ENCODE results near the gene SDCCAG8.

SDCCAG8 gene

DNA sequence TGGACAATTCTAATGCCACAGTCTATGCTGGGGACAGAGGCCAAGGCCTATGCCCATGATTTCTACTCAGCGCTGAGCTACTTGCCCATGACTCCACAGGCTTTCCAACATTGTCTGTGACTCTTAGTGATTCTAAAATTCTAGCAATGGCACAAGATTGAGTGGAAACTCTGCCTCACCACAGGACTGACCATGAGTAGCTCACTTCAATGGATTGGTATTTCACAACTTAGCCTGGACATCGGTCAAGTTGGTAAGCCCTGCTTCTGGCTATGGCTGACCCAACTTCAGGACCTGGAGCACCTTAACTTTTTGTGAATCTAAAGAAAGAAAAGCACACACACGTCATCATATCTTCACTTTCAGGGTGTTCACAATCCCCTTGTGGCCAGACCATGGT is 255.1 kb downstream of the SDCCAG8 start:
- DNase-seq, result no peak

GRCh38 chr1:243513726-243514491 is 258.1 kb downstream of the SDCCAG8 start:
- DNase-seq, result no peak

- no peak for DNase-seq
Observed at GRCh38 chr1:243514927-243515326, 259.1 kb downstream of the SDCCAG8 start.

GRCh38 chr1:243520831-243521230 is 265.0 kb downstream of the SDCCAG8 start:
- no peak for DNase-seq

GRCh38 chr1:243523766-243524165 is 267.9 kb downstream of the SDCCAG8 start:
- no peak for DNase-seq

GRCh38 chr1:243525085-243525487 is 269.2 kb downstream of the SDCCAG8 start:
- no peak for DNase-seq

- DNase-seq, result no peak
Observed at GRCh38 chr1:243526180-243526579, 270.3 kb downstream of the SDCCAG8 start.

- no peak for DNase-seq
Observed at GRCh38 chr1:243528459-243529121, 272.7 kb downstream of the SDCCAG8 start.

DNA sequence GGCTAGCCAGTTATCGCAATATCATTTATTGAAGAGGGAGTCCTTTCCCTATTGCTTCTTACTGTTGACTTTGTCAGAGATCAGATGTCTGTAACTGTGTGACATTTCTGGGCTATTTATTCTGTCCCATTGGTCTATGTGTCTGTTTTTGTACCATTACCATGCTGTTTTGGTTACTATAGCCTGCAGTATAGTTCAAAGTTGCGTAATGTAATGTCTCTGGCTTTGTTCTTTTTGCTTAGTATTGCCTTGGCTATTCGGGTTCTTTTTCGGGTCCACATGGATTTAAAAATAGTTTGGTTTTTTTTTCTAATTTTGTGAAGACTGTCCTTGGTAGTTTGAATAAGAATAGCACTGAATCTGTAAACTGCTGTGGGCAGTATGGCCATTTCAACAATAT is 273.7 kb downstream of the SDCCAG8 start:
- no peak for DNase-seq

DNA sequence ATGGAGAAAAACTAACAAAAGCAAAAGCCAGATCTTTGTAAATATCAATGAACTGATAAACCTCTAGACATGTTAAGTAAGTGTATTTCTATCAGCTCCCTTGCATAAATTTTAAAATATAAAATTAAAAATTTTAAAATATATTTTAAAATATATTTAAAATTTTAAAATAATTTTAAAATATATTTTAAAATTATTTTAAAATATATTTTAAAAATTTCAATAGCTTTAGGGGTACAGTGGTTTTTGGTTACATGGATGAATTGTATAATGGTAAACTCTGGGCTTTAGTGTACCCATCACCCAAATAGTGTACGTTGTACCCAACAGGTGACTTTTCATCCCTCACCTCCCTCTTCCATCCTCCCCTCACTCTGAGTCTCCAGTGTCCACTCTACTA is 279.2 kb downstream of the SDCCAG8 start:
- no peak for DNase-seq

DNA sequence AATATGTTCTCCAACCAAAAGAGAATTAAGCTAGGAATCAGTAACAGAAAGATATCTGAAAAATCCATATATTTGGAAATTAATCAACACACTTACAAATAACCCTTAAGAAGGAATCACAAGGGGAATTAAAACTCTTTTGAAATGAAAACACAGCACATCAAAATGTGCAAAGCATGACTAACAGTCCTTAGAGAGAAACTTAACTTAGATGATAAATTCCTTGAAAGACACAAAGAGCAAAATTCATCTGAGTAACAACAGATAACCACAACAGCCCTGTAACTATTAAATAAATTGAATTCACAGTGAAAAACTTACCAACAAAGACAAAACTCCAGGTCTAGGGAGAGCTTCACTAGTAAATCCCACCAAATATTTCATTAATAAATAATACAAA is 283.8 kb downstream of the SDCCAG8 start:
- DNase-seq, result no peak

DNA sequence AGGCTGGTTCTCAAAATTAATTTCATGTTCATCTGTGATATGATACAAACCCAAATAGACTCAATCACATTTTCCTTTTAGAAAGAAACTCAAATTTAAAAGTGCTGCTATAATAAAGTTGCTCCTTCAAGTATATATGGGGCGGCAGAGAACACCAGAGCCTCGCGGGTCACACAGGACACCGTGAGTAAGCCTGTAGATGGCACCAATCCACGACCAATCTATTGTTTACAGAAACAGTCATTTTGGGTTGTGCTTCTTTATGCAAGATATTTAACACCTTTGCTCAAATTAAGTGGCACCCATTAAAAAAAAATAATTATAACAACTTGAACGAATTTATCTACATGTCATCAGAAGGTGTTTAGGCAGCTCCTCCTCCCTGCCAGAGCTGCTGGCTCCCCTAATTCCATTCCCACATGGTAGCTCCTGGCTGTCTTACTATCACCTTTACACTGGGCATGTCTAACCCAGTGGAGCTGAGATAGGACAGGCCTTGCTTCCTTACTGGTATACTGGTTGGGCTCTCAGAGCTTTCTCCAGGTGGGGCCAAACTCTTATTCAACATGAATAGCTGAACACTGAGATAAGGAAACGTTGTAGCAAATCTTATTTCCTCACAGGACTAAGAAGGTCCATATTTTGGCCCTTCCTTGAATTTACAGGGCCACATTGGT is 287.0 kb downstream of the SDCCAG8 start:
- DNase-seq, result no peak

DNA sequence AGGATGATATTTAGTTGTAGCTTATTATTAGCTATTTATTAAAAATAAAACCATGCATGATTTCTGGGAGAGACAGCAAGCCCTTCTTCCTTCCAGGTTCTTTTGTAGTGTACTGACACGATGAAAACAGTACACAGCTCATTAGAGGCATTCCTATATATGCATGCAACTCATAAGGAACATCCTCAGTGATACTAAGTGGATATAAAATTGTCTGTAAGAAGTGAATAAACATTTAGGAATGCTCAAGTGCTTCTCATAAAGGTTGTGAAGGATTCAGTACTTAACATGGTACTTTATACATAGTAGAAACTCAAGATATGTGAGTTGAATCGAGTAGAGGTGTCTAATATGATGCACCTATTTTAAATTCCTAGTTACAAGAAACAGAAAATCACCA is 287.7 kb downstream of the SDCCAG8 start:
- no peak for DNase-seq

DNA sequence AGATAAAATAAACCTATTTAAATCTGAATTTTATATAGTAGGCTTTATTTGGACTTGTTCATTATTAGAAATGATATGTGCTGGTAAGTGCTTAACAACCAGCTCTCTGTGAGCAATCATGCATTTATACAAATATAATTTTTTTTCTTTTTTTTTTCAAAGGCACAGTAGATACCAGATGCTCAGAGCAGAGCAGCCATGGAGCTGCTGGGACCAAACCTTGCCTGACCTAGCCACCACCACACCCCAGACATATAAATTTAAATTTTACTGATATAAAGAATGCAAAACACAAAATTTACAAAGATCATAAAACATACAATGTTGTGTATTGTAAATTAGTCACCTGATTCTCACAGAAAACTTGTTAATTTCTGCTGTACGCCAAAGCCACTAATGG is 290.6 kb downstream of the SDCCAG8 start:
- no peak for DNase-seq

- DNase-seq, result no peak
Observed at GRCh38 chr1:243547891-243548290, 292.1 kb downstream of the SDCCAG8 start.

- DNase-seq, result no peak
Observed at GRCh38 chr1:243548516-243548915, 292.7 kb downstream of the SDCCAG8 start.

- DNase-seq, result no peak
Observed at GRCh38 chr1:243549108-243549507, 293.3 kb downstream of the SDCCAG8 start.
